Keratinocyte (primary cell): ENCODE measurements around the gene LMO2. TPM values are rescaled to one million over a fixed set of nuclear protein-coding genes. Genes with fewer than 3 reads are reported as not detected.

Experiments used
- DNase-seq: peaks from one replicate; pipeline ENCODE4 v3.0.0-alpha.2; 2011; ENCODE audit warnings: low read depth, missing footprints, low spot score
- FAIRE-seq: peaks from 2 replicates; lab custom pipeline; 2011; peaks lifted over from hg19 to GRCh38; lab: Jason Lieb, UNC
- H2AFZ ChIP-seq: 2 replicates; pipeline ENCODE4 v1.6.0; 2012; ENCODE audit warnings: low read length, control low read depth, inconsistent platforms; ENCODE audit not compliant: control insufficient read depth
- H3K27ac ChIP-seq: 2 replicates; pipeline ENCODE4 v1.5.1; 2011; ENCODE audit warnings: low read length; ENCODE audit not compliant: control insufficient read depth, insufficient read depth
- H3K27me3 ChIP-seq: 3 replicates; pipeline ENCODE4 v1.6.0; 2011; ENCODE audit warnings: low read length; ENCODE audit not compliant: control insufficient read depth, insufficient read depth; ENCODE audit errors: extremely low read depth
- H3K36me3 ChIP-seq, 2 experiments: 2 replicates in 1 of 2; 3 replicates in 1 of 2; pipeline ENCODE4 v1.5.1; 2011; ENCODE audit warnings: low read length in 2 of 2, mild to moderate bottlenecking in 1 of 2; ENCODE audit not compliant: control insufficient read depth in 2 of 2, insufficient read depth in 2 of 2; ENCODE audit errors: extremely low read depth in 1 of 2
- H3K4me1 ChIP-seq: 3 replicates; pipeline ENCODE4 v1.5.1; 2011; ENCODE audit warnings: low read length; ENCODE audit not compliant: control insufficient read depth, insufficient read depth; ENCODE audit errors: extremely low read depth
- H3K4me2 ChIP-seq: 3 replicates; pipeline ENCODE4 v1.6.0; 2011; ENCODE audit warnings: low read depth, low read length; ENCODE audit not compliant: control insufficient read depth, insufficient read depth; ENCODE audit errors: extremely low read depth
- H3K4me3 ChIP-seq, 3 experiments: fragments of 200-600 bp in 1 of 3; sonication (generic) in 1 of 3; 2 replicates in 2 of 3; 3 replicates in 1 of 3; pipeline ENCODE4 v1.5.1; 2011 to 2016; ENCODE audit warnings: low read length in 3 of 3, mild to moderate bottlenecking in 3 of 3, control low read depth in 2 of 3, inconsistent platforms in 1 of 3, low read depth in 1 of 3, mixed read lengths in 1 of 3, mixed run types in 1 of 3, moderate library complexity in 1 of 3; ENCODE audit not compliant: control insufficient read depth in 2 of 3, insufficient read depth in 2 of 3; ENCODE audit errors: extremely low read depth in 1 of 3
- H3K79me2 ChIP-seq: 2 replicates; pipeline ENCODE4 v1.6.0; 2012; ENCODE audit warnings: low read length; ENCODE audit not compliant: control insufficient read depth, insufficient read depth
- H3K9ac ChIP-seq: 3 replicates; pipeline ENCODE4 v1.6.0; 2011; ENCODE audit warnings: low read length; ENCODE audit not compliant: control insufficient read depth, insufficient read depth; ENCODE audit errors: extremely low read depth
- H3K9me1 ChIP-seq: 3 replicates; pipeline ENCODE4 v1.6.0; 2011; ENCODE audit warnings: low read length; ENCODE audit not compliant: control insufficient read depth, insufficient read depth; ENCODE audit errors: extremely low read depth
- H3K9me3 ChIP-seq: 2 replicates; pipeline ENCODE4 v1.5.1; 2012; ENCODE audit warnings: low read depth, low read length; ENCODE audit not compliant: control insufficient read depth
- H4K20me1 ChIP-seq: 3 replicates; pipeline ENCODE4 v1.6.0; 2011; ENCODE audit warnings: low read length; ENCODE audit not compliant: control insufficient read depth, insufficient read depth; ENCODE audit errors: extremely low read depth
- EZH2 ChIP-seq: IDR thresholded peaks from one replicate; pipeline ENCODE4 v1.6.1; 2012; ENCODE audit warnings: inconsistent platforms, mild to moderate bottlenecking, low read length, moderate library complexity
- dilution Hi-C: fragments of 300-500 bp; cut with MboI; formaldehyde crosslinking; loops from one replicate; pipeline ENCODE4 v1.7.0; 2020; ENCODE audit warnings: low sequenced_read_pairs; ENCODE audit not compliant: extremely low pct_ligation_motif_present
- polyA plus RNA-seq, 5 experiments: library from polyadenylated mRNA; depleted of rRNA in 3 of 5; stranded (reverse) in 3 of 5; stranded (forward) in 1 of 5; unstranded in 1 of 5; fragments of >200 nt; gene quantifications; 1 replicate in 1 of 5; 2 replicates in 3 of 5; 3 replicates in 1 of 5; pipeline versions ENCODE4 v1.2.1 to v1.2.3, GENCODE V29; 2011 to 2012; ENCODE audit warnings: missing spikeins in 2 of 5, low read depth in 1 of 5, low replicate concordance in 1 of 5
- TF ChIP-seq, protein P1 (sequence below), 3 experiments: IDR thresholded peaks in 1 of 3; conservative IDR thresholded peaks in 1 of 3; optimal IDR thresholded peaks in 1 of 3; 2 replicates in 2 of 3; 3 replicates in 1 of 3; pipeline versions ENCODE3 to v1.5.1; 2011; ENCODE audit warnings: low read length in 3 of 3, mild to moderate bottlenecking in 3 of 3, moderate library complexity in 2 of 3, control low read depth in 1 of 3, inconsistent platforms in 1 of 3; ENCODE audit not compliant: insufficient read depth in 2 of 3; ENCODE audit errors: extremely low read depth in 1 of 3

Gene LMO2
- polyA plus RNA-seq, 1 donor (not counting 4 experiments of a cell fraction or from before 2014, with no cell fraction given), result 1.1 TPM

DNA sequence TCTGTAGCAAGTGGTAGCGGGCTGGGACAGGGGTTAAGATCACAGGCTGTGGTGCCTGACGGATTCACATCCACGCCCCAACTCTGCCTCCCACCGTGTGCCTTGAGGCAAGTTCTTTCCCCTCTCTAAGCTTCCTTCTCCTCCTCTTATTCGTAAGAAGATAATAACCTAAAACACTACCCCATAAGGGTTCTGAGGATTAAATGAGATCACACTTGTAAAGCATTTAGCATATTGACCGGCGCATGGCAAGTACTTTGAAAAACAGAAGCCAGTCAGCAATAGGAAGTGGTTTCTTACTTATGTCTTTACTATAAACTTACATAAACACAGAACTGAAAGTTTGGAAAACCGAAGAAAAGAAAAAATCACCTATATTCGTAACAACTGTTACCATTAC, 15.5 kb upstream of the LMO2 start:
- TF ChIP-seq EZH2, result no peak
- TF ChIP-seq, protein P1, sequence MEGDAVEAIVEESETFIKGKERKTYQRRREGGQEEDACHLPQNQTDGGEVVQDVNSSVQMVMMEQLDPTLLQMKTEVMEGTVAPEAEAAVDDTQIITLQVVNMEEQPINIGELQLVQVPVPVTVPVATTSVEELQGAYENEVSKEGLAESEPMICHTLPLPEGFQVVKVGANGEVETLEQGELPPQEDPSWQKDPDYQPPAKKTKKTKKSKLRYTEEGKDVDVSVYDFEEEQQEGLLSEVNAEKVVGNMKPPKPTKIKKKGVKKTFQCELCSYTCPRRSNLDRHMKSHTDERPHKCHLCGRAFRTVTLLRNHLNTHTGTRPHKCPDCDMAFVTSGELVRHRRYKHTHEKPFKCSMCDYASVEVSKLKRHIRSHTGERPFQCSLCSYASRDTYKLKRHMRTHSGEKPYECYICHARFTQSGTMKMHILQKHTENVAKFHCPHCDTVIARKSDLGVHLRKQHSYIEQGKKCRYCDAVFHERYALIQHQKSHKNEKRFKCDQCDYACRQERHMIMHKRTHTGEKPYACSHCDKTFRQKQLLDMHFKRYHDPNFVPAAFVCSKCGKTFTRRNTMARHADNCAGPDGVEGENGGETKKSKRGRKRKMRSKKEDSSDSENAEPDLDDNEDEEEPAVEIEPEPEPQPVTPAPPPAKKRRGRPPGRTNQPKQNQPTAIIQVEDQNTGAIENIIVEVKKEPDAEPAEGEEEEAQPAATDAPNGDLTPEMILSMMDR (optimal IDR thresholded peaks at IDR 0.05 in 1 of 3, IDR thresholded peaks at IDR 0.05 in 1 of 3, conservative IDR thresholded peaks at IDR 0.05 in 1 of 3; ENCODE audit: extremely low read depth in 1 of 3, insufficient read depth in 2 of 3, low read length in 3 of 3), result no peak
- H3K27ac ChIP-seq, result no peak overlapping the region
- H4K20me1 ChIP-seq, result no peaks in the 10 kb centered on the region
- H3K4me3 ChIP-seq, result no peak overlapping the region
- H3K79me2 ChIP-seq, result no peaks in the 10 kb centered on the region
- no peak overlapping the region for H3K4me2 ChIP-seq
- FAIRE-seq (no peak), DNase-seq (no peak)
- no peaks in the 10 kb centered on the region for H3K36me3 ChIP-seq
- no peaks in the 10 kb centered on the region for H3K4me1 ChIP-seq
- H3K9me3 ChIP-seq, result no peaks in the 10 kb centered on the region
- no peaks in the 10 kb centered on the region for H3K9me1 ChIP-seq
- H2AFZ ChIP-seq, result no peak overlapping the region
- H3K9ac ChIP-seq, result no peak overlapping the region
- no peaks in the 10 kb centered on the region for H3K27me3 ChIP-seq
- dilution Hi-C loops, result no loop called here

DNA sequence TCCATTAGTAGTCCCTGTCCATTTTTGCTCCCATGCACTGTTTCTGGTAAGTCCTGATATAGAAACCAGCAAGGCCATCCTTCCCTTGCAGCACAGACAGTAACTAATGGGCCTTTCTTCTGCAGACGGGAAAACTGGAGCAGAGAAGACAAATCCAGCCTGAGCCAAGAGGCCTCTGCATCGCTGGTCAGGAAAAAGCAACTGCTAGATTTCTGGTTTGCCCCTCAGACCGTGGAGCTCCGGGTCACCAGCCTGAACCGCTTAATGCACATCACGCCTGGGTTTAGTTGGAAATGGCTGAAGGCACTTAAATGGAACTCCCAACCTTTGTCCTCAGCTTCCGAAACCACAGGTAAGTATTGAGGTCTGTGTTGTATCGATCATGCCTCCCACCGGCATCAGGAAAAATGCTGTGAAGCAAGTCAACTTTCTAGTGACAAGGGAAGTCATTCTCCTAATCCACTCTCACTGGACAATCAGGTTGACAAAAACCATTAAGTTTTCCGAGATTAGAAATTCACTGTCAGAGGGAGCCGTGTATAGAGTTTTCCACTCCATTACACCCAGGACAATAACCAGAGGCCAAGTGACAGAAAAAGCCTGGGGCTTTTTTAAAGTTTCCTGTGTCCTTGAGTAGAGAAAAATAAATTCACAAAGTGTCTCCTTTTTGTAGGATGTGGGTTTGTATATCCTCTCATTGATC, 14.8 kb upstream of the LMO2 start:
- H3K36me3 ChIP-seq, result no peaks in the 10 kb centered on the region
- DNase-seq, result no peak
- no peaks in the 10 kb centered on the region for H3K9me3 ChIP-seq
- no peaks in the 10 kb centered on the region for H3K27me3 ChIP-seq
- no peaks in the 10 kb centered on the region for H4K20me1 ChIP-seq
- TF ChIP-seq, protein P1 (optimal IDR thresholded peaks at IDR 0.05 in 1 of 3, IDR thresholded peaks at IDR 0.05 in 1 of 3, conservative IDR thresholded peaks at IDR 0.05 in 1 of 3; ENCODE audit: extremely low read depth in 1 of 3, insufficient read depth in 2 of 3, low read length in 3 of 3), result no peak
- TF ChIP-seq EZH2, result no peak
- no peak overlapping the region for H3K9ac ChIP-seq
- H3K27ac ChIP-seq, result no peak overlapping the region
- dilution Hi-C loops, result no loop called here
- H3K4me2 ChIP-seq, result no peak overlapping the region
- H3K79me2 ChIP-seq, result no peaks in the 10 kb centered on the region
- no peak for FAIRE-seq
- no peaks in the 10 kb centered on the region for H3K4me1 ChIP-seq
- no peak overlapping the region for H3K4me3 ChIP-seq
- H2AFZ ChIP-seq, result no peak overlapping the region
- no peaks in the 10 kb centered on the region for H3K9me1 ChIP-seq
